Retinal pigment epithelial cell (primary cell): ENCODE measurements around the gene NEDD8.

Experiments
- DNase-seq: peaks from one replicate; pipeline ENCODE4 v3.0.0-alpha.2; 2010; ENCODE audit warnings: low read depth
- H3K4me3 ChIP-seq: 2 replicates; pipeline ENCODE4 v1.5.1; 2011; ENCODE audit warnings: mild to moderate bottlenecking, low read length, control low read depth, moderate library complexity
- TF ChIP-seq, protein P1 (sequence below): conservative IDR thresholded peaks from 2 replicates; pipeline ENCODE4 v1.5.1; 2011; ENCODE audit warnings: low read depth, low read length, control low read depth, inconsistent platforms

Gene NEDD8

DNA sequence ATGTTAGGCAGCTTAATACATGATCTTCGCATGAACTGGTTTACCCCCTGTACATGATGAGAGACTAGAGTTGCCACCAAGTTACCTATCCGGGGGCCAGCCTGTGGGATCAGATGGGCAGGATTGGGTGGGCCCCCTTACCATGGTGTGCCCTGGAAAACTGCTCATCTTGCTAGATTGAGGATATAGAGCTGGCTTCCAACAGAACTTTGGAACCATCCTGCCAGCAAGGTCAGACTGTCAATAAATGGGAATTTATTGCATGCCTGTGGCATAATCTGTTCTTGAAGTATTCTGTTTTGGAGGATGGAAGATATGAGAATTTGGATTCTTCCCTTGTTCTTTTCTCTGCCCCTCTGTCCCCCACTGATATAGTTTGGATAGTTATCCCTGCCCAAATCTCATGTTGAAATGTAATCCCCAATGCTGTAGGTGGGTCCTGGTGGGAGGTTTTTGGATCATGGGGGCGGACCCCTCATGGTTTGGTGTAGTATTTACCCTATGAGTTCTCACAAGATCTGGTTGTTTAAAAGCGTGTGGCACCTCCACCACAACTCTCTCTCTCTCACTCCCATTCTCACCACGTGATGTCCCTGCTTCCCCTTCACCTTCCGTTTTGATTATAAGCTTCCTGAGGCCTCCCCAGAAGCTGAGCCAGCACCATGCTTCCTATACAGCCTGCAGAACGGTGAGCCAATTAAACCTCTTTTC is 33.2 kb downstream of the NEDD8 start:
- TF ChIP-seq, protein P1, sequence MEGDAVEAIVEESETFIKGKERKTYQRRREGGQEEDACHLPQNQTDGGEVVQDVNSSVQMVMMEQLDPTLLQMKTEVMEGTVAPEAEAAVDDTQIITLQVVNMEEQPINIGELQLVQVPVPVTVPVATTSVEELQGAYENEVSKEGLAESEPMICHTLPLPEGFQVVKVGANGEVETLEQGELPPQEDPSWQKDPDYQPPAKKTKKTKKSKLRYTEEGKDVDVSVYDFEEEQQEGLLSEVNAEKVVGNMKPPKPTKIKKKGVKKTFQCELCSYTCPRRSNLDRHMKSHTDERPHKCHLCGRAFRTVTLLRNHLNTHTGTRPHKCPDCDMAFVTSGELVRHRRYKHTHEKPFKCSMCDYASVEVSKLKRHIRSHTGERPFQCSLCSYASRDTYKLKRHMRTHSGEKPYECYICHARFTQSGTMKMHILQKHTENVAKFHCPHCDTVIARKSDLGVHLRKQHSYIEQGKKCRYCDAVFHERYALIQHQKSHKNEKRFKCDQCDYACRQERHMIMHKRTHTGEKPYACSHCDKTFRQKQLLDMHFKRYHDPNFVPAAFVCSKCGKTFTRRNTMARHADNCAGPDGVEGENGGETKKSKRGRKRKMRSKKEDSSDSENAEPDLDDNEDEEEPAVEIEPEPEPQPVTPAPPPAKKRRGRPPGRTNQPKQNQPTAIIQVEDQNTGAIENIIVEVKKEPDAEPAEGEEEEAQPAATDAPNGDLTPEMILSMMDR = no peak
- H3K4me3 ChIP-seq = no peak overlapping the region
- DNase-seq = no peak

DNA sequence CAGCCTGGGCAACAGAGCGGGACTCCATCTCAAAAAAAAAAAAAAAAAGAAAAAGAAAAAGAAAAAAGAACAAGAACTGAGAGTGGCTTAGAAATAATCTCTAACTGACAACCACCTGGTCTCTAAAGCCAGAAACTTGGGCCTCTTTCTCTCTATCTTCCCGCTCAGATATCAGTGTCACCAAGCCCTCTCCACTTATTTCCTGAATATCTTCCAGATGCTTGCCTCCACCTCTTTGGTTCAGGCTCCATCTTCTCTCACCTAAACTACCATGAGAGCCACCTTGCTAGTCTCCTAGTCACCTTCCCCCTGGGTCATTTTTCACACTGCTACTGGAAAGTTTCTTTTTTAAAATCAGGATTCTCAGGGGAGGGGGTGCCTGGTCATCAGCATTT is 35.1 kb downstream of the NEDD8 start:
- TF ChIP-seq, protein P1 = no peak
- H3K4me3 ChIP-seq = no peak overlapping the region
- no peak for DNase-seq

DNA sequence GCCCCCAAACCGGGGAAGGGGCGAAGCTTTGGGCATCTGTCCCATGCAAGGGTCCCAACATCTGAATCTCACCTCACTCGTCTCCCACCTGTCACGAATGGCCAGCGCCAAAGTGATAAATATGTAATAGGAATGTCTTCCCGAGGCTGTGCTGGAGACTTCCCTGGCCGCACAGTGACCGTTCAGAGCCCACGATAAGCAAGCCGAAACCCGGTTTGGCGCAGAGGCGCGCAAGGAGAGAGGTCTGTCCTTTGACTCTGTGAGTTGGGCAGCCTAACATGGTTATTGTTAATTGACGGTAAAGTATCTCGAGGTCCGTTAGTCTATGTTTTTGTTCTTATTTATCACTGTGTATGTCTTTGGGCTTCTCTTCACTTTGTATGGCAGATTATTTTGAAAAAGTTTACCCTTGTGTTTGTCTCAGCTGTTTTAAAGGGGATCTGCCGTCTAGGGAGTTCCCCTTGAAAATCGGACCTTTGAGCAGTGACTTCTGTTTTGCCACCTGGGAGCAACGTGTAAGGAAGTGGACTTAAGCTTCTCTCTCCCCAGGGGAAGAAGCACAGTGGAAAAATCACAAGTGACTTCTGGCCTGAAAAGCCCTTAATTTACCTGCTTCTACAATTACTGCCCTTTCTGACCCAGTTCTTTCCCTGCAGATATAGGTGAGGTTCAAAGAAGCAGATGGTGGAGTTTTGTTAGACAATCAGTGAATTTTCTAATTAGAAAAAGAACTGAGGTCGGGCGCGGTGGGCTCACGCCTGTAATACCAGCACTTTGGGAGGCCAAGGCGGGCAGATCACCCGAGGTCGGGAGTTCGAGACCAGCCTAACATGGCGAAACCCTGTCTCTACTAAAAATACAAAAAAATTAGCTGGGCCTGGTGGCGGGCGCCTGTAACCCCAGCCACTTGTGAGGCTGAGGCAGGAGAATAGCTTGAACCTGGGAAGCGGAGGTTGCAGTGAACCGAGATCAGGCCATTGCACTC is 35.8 kb downstream of the NEDD8 start:
- no peak for DNase-seq
- TF ChIP-seq, protein P1 = no peak
- H3K4me3 ChIP-seq = peak overlapping the region; percentile 79

DNA sequence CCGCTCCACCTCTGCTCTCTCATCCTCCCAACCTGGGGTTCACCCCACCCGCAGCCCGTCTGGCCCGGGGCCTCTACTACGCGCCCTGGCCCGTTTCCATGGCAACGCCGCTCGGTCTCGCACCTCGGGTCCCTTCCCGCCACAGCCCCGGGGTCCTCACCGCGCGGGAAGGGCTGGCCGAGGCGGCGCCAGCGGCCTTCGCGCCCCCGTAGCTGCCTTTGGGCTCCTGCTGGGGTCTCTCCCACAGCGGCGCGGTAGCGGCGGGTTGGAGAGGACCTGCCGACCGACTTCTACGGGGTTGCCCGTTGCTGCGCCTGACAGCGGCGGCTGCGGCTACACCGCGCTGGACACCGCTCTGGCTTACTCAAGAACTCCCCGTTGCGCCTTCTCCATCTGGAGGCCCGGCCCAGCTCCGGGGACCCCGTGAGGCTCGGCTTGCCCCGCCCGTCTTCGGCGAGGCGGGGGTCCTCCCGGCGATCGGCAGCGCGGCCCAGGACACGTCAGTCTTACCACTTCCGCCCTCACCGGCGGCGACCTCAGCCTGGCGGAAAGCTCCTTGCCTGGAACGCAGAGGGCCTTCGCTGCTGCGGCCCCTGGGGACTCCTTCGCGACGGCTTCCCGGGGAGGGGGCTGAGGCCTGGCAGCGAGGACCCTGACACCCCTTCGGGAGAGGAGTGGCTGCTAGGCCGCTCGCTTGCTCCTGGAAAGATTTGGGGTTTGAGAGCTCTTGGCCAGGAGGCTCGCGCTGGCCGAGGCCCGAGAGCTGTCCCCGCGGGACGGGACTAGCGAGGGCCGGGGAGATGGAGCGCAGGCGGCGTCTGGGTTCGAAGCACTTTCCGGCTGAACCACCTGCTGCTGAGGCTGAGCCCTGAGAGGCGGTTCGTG is 36.7 kb downstream of the NEDD8 start, which contains the start of gene TM9SF1:
Gene TM9SF1 (minus strand): TSS at position 256 of the 885 bp plus-strand sequence. CDS start 422 bp downstream, outside the sequence.
- TF ChIP-seq, protein P1 = no peak
- H3K4me3 ChIP-seq = peak within 1 kb of the TSS; percentile 79
- peak; percentile 66 for DNase-seq

GRCh38 chr14:24194873-24195185 is 37.3 kb downstream of the NEDD8 start:
- H3K4me3 ChIP-seq = peak overlapping the region; percentile 79
- no peak for DNase-seq

More at GRCh38 chr14:24194873-24195185, 37.3 kb downstream of the NEDD8 start:
- TF ChIP-seq, protein P1 = no peak
